Neural cell (in vitro differentiated cells): Measurements from ENCODE around the gene ARPC5L. TPM values are rescaled to one million over a fixed set of nuclear protein-coding genes. Genes with fewer than 3 reads are reported as not detected.

Experiments
- H2AFZ ChIP-seq: fragments of 200-600, 300-800 bp; sonication (generic), shearing (Covaris generic); 2 replicates; pipeline ENCODE4 v1.6.0; 2014; ENCODE audit warnings: low read depth, mild to moderate bottlenecking, antibody characterized with exemption, low read length, moderate library complexity
- H3F3A ChIP-seq: fragments of 200-600 bp; shearing (Covaris generic); 2 replicates; pipeline ENCODE4 v1.6.1; 2016; ENCODE audit warnings: mild to moderate bottlenecking, moderate library complexity, mixed read lengths, antibody characterized with exemption, low read length; ENCODE audit not compliant: insufficient read depth, poor library complexity, severe bottlenecking
- H3K27ac ChIP-seq: fragments of 200-600, 300-800 bp; sonication (generic), shearing (Covaris generic); 2 replicates; pipeline ENCODE4 v1.5.1; 2014; ENCODE audit warnings: mild to moderate bottlenecking, low read length, moderate library complexity
- H3K27me3 ChIP-seq: fragments of 300-800, 200-600 bp; sonication (generic), shearing (Covaris generic); 2 replicates; pipeline ENCODE4 v1.6.0; 2014; ENCODE audit warnings: mild to moderate bottlenecking, low read depth, low read length, moderate library complexity; ENCODE audit not compliant: insufficient read depth
- H3K36me3 ChIP-seq: fragments of 300-800, 200-600 bp; sonication (generic), shearing (Covaris generic); 2 replicates; pipeline ENCODE4 v1.5.1; 2014; ENCODE audit warnings: mild to moderate bottlenecking, antibody characterized with exemption, low read length, moderate library complexity; ENCODE audit not compliant: insufficient read depth
- H3K4me2 ChIP-seq: fragments of 300-800, 200-600 bp; sonication (generic), shearing (Covaris generic); 2 replicates; pipeline ENCODE4 v1.6.0; 2014; ENCODE audit warnings: mild to moderate bottlenecking, low read length
- H3K4me3 ChIP-seq: fragments of 300-800, 200-600 bp; sonication (generic), shearing (Covaris generic); 2 replicates; pipeline ENCODE4 v1.5.1; 2014; ENCODE audit warnings: mild to moderate bottlenecking, low read length, moderate library complexity
- H3K79me2 ChIP-seq: fragments of 200-600 bp; shearing (Covaris generic); replicated peaks from 2 replicates; pipeline ENCODE4 v1.6.0; 2014; ENCODE audit warnings: mild to moderate bottlenecking, low read length, moderate library complexity; ENCODE audit not compliant: insufficient read depth
- H3K9ac ChIP-seq: fragments of 300-800, 200-600 bp; sonication (generic), shearing (Covaris generic); 2 replicates; pipeline ENCODE4 v1.6.1; 2016; ENCODE audit warnings: mild to moderate bottlenecking, low read length, mixed read lengths
- H3K9me2 ChIP-seq: fragments of 200-600 bp; shearing (Covaris generic); 2 replicates; pipeline ENCODE4 v1.6.1; 2016; ENCODE audit warnings: mild to moderate bottlenecking, low read length, mixed read lengths; ENCODE audit not compliant: insufficient read depth
- H3K9me3 ChIP-seq: fragments of 200-600, 300-800 bp; sonication (generic), shearing (Covaris generic); 2 replicates; pipeline ENCODE4 v1.6.1; 2016; ENCODE audit warnings: mild to moderate bottlenecking, mixed run types, low read length, moderate library complexity, mixed read lengths
- H4K20me1 ChIP-seq: fragments of 200-600 bp; shearing (Covaris generic); 2 replicates; pipeline ENCODE4 v1.6.1; 2016; ENCODE audit warnings: mild to moderate bottlenecking, mixed run types; ENCODE audit not compliant: insufficient read depth
- CTCF ChIP-seq: fragments of 450-650 bp; IDR thresholded peaks from 2 replicates; pipeline ENCODE4 v1.5.1; 2014; ENCODE audit warnings: antibody characterized with exemption, mild to moderate bottlenecking, moderate library complexity; ENCODE audit not compliant: poor library complexity, severe bottlenecking
- EP300 ChIP-seq: fragments of 450-650 bp; conservative IDR thresholded peaks from 2 replicates; pipeline ENCODE4 v1.6.1; 2014; ENCODE audit warnings: antibody characterized with exemption, mild to moderate bottlenecking, moderate library complexity; ENCODE audit not compliant: poor library complexity, severe bottlenecking
- EZH2 ChIP-seq: fragments of 200-600, 300-800 bp; shearing (Covaris generic), sonication (generic); IDR thresholded peaks from 2 replicates; pipeline ENCODE4 v1.6.1; 2014; ENCODE audit warnings: antibody characterized with exemption, low read length, borderline replicate concordance, mild to moderate bottlenecking; ENCODE audit not compliant: insufficient read depth, poor library complexity, severe bottlenecking
- MXI1 ChIP-seq: fragments of 450-650 bp; conservative IDR thresholded peaks from 2 replicates; pipeline ENCODE4 v1.6.1; 2014; ENCODE audit warnings: antibody characterized with exemption, mild to moderate bottlenecking; ENCODE audit not compliant: poor library complexity, severe bottlenecking
- POLR2AphosphoS5 ChIP-seq: IDR thresholded peaks from 2 replicates; pipeline ENCODE4 v1.6.1; 2012
- RAD21 ChIP-seq: fragments of 450-650 bp; conservative IDR thresholded peaks from 2 replicates; pipeline ENCODE4 v1.6.1; 2014; ENCODE audit warnings: antibody characterized with exemption, mild to moderate bottlenecking, moderate library complexity
- REST ChIP-seq: IDR thresholded peaks from 2 replicates; pipeline ENCODE4 v1.6.1; 2012; ENCODE audit warnings: borderline replicate concordance
- SMC3 ChIP-seq: fragments of 450-650 bp; conservative IDR thresholded peaks from 2 replicates; pipeline ENCODE4 v1.6.1; 2014; ENCODE audit warnings: antibody characterized with exemption, mild to moderate bottlenecking, moderate library complexity; ENCODE audit not compliant: poor library complexity
- TAF1 ChIP-seq: IDR thresholded peaks from 2 replicates; pipeline ENCODE4 v1.6.1; 2012; ENCODE audit warnings: low read depth
- polyA plus RNA-seq: library from polyadenylated mRNA; depleted of rRNA; stranded (reverse); fragments of >200 nt; gene quantifications from 2 replicates; pipeline ENCODE4 v1.2.3, GENCODE V29; 2014

The ARPC5L gene
- polyA plus RNA-seq, 1 donor from 2014 or later, result 46.5 TPM

GRCh38 chr9:124840300-124840833 is 21.6 kb upstream of the ARPC5L start:
- Histone ChIP-seq H3K9me3 (no peaks in the 10 kb centered on the region), H3K27me3 (no peaks in the 10 kb centered on the region), H3K79me2 (no peaks in the 10 kb centered on the region), H3K9ac (no peak overlapping the region), H3K4me2 (no peak overlapping the region), H2AFZ (no peak overlapping the region), H3K36me3 (no peaks in the 10 kb centered on the region), H3K27ac (no peak overlapping the region), H4K20me1 (no peaks in the 10 kb centered on the region), H3F3A (no peaks in the 10 kb centered on the region), H3K4me3 (no peak overlapping the region), H3K9me2 (no peaks in the 10 kb centered on the region)
- no peak for TF ChIP-seq RAD21
- no peak for TF ChIP-seq EP300
- TF ChIP-seq MXI1, result no peak
- TF ChIP-seq TAF1, result no peak
- TF ChIP-seq CTCF, result no peak
- no peak for TF ChIP-seq EZH2
- no peak for TF ChIP-seq REST
- TF ChIP-seq POLR2AphosphoS5, result no peak
- no peak for TF ChIP-seq SMC3

DNA sequence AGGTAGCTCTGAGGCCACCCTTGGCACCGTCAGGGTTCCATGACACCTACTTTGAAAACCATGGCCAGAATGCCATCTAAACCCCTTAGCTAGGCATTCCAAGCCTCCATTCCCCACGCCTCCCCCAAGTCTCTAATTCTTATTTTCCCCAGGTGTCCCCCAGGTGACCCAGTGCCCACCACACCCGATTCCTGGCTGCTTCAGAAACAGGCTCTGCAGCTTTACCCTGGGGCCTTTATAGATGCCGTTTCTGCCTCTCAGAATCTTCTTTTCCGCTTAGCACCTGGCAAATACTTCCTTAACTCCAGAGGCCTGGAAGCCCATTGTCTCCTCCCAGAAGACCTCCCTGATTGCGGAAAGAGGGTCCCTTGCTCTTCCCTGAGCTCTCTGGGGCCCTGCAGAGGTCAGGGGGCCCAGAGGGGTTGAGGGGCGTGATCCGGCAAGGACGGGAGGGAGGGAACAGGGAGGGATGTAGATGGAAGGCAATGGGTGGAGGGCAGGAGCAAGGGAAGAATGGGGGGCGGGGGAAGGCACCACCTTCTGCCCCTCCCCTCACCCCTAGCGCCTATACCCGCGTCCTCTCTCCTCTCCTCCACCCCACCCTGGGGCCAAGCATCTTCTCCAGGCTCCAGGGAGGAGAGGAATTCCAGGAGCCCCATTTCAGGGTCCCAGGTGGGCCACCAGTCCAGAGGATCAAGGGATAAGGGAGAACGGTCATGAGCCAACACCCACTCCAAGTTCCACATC is 20.7 kb upstream of the ARPC5L start:
- Histone ChIP-seq H3K36me3 (no peaks in the 10 kb centered on the region), H3K9ac (no peak overlapping the region), H2AFZ (no peak overlapping the region), H4K20me1 (no peaks in the 10 kb centered on the region), H3K4me2 (no peak overlapping the region), H3K9me3 (no peaks in the 10 kb centered on the region), H3K27ac (no peak overlapping the region), H3K79me2 (no peaks in the 10 kb centered on the region), H3K4me3 (no peak overlapping the region), H3F3A (no peaks in the 10 kb centered on the region), H3K27me3 (no peaks in the 10 kb centered on the region), H3K9me2 (no peaks in the 10 kb centered on the region)
- TF ChIP-seq EP300 (no peak), CTCF (no peak), MXI1 (no peak), TAF1 (no peak)
